Hippocampal formation (tissue), 2 donors: ENCODE data around the gene RPL37A.
"Not testable (repeated sequence)": the region's sequence is repeated elsewhere in the genome, so short reads cannot be mapped to it uniquely, and the experiment has no call there.

Source experiments
- DNase-seq, 2 donors: peaks; one replicate each; lab custom pipeline; 2025; lab: John Stamatoyannopoulos, UW

Gene RPL37A

DNA sequence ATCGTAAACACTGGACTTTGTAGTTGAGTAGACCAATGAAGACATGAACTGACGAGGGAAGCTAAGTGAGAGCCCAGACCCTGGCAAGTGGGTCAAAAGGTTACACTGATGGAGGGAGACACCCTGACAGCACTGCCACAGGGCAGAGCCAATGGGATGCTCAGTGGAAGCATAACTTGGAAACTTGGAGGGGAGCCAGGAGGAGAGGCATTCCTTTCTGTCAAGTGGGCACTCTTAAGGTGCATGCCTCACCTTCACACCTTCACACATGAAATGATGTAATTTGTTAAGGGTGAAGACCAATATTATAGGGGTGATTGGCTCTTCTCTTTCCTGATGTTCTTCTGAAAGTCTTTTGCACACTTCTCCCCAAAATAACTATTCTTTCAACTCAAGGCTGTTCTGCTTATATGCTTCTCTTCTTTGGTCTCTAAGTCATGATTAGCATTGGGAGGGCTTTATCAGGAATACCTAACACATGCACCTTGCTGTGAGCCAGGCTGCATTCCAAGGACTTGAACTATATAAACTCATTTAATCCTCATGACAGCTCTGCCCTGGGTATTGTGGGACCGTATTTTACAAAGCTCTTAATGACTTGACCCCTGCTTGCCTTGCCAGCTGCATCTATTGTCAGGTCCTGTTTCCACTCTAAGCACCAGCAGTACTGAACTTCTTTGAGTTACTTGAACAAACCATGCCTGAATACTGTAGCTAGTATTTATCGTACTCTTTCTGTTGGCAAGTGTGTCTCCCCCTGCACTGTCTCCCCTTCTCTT is 19.0 kb downstream of the RPL37A start:
- no peak for DNase-seq

DNA sequence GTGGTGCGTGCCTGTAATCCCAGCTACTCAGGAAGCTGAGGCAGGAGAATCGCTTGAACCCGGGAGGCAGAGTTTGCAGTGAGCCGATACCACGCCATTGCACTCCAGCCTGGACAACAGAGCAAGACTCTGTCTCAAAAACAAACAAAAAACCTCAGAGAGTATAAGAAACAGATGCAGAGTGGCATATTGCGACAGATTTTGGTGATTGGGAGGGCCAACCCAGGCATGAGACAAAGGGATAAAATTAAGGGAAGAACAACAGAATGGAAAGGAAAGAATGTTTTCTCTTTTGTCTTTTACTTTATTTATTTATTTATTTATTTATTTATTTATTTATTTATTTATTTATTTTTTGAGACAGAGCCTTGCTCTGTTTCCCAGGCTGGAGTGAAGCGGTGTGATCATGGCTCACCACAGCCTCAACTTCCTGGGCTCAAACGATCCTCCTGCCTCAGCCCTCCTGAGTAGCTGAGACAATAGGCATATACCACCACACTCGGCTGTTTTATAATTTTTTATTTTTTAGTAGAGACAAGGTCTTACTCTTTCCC is 20.0 kb downstream of the RPL37A start:
- DNase-seq, result not testable (repeated sequence)

DNA sequence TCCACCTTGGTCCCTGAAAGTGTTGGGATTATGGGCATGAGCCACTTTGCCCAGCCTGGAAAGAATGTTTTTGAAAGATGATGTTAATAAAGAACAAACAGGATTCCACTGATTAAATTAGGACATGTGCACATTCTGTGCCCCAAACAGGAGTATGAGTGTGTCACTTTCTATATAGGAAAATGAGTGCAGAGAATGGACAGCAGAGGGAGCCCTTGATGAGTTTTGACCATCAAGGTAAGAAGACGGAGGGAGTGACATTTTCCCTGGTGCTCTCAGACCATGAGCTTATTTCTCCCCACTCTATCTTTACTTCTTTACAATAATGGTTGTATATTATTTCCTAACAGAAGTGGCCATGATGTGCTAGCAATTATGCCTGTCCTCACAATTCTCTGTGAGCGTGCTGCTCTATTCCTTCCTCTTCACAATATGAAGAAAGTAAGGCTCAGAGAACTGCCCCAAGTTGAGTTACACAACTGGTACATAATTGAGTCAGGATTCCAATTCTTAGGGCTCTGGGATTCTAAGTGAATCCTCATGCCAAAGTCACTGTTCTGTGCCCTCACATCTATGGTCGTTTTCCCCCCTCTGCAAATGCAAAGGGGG is 20.6 kb downstream of the RPL37A start:
- peak; percentile 26 to 61 for DNase-seq

DNA sequence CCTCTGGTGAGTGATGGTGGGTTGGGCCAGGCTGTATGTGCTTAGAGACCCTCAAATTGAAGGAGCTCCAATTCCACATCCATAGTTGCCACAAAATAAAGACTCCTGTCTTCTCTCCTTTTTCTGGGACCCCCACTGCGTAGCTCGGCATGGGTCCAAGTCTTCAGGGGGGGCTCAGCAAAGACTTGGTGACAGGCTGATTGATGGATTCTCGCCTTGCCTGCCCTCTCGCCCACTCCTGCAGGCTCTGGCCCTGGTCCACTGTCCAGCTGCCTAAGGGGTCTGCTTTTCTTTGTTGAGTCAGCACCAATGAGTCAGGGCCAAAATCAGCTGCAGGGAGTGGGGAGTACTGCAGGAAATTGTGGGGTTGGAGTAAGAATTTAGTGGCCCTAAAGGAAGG is 21.5 kb downstream of the RPL37A start:
- DNase-seq, result no peak

DNA sequence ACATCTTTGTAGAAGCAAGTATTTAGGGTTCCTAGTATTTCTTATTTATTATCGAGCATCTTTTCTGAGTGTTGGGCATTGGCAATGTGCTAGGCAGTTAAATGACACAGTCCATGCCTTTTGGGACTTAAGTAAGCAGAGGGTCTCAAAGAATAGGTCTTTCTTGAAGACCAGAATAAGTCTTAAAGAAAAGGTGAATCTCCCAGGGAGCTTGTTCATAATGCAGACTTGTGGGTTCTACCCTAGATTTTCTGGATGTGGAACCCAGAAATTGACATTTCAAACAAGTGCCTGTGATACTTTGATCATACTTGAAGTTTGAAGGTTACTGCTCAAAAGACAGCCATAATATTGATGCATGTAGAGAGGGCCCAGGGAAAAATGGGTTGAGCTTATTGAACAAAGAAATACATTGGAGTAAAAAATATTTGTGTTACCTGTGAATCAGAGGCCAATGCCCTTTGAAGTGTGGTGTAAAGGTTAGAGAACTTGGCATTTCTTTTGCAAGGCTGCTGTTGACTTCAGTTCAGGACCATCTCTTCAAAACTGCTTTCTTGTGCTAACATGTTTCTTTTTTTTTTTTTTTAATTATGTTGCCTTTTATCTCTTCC is 24.4 kb downstream of the RPL37A start:
- DNase-seq, result no peak

DNA sequence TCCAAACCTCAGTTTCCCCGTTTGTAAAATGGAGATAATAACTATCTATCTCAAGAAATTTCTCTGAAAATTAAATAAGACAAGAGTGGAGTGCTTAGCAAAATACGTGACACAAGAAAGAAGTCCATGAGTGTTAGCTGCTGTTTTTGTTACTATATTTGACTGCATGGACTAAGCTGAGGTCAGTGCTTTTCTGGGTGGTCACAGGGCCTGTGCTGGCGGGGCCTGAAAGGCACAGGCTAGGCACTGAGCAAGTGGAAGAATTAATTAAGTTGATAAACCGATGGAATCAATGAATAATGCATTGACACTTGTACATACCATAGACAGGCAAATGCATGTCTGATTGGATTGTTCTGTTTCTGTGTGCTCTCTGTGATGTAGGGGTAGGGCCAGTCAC is 27.3 kb downstream of the RPL37A start:
- no peak for DNase-seq

DNA sequence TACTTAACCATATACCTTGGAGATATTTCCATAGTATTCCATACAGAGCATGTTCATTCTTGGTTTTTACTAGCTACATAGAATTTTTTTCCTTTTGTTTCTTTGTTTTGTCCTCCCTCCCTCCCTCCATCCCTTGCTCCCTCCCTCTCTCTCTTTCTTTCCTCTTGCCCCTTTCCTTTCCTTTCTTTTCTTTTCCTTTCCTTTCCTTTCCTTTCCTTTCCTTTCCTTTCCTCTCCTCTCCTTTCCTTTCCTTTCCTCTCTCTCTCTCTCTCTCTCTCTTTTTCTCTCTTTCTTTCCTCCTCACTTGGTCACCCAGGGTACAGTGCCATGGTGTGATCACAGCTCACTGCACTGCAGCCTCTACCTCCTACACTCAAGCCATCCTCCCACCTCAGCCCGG is 28.3 kb downstream of the RPL37A start:
- no peak for DNase-seq

DNA sequence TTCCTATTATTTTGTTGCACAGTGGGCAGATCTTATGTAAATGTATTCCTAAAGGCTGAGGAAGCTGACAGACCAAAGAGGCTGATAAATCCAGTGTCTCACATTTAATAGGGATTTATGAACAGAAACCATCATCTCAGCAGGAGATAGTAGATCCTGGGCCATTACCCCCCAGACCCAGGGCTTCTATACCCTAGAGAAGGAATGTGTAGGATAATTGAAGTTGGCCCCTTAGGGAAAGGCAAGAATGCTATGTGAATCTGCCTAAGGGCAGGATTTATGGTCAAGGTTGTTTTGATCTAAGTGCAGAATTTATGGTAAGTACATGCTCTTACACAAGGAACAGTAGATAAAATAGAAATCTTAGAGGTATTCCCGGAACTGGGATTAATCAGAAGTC is 29.0 kb downstream of the RPL37A start:
- DNase-seq, result no peak

DNA sequence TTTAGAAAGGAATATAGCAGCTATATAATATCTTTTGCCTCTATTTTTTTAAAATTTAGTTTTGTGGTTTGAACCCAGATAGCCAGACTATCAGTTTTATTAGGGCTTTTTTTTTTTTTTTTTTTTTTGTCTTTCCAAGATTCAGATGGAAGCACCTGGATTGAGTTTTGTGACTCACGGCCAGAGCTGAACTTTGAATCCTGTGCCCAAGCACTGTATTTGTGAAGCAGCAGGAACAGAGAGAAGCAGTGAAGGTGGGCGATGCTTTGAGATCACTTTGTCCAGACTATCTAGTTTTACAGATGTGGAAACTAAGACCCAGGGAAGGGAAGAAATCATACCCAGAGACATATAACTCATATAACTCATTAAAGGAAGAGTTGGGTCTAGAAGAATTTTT is 33.9 kb downstream of the RPL37A start:
- DNase-seq, result no peak

DNA sequence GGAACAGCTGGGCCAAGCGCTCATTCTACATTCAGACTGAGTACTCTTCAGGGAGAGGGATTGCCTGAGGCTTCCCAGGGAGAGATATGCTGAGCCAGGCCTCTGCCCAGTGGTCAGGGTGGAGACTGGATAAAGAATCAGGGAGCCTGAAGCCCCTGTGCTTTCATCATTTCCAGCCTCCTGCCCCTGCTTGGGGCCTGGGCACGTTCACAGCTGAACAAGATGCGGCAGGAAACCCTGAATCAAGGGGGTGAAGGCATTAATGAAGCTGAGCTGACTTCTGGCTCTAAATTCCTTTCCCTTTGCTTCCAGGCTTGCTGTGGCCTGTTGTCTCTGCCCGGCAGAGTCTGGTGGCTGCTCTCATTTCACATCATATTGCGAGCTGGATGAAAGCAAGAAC is 35.0 kb downstream of the RPL37A start:
- DNase-seq, result no peak

DNA sequence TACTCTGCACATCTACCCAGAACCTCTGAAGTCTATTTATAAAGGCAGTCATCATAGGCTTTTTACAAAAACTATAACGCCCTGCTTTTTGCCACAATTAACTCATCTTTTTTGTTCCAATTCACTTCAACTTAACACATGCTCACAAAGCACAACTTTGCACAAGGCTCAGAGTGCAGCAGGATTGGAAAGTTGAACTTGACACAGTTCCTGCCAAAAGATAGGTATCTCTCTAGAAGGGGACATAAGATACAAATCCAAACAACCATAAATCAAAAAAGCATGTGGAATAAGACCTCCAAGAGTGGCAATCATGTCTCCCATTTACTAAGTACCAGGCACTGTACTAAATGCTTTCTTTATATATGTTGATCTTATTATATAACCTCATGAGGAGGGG is 36.2 kb downstream of the RPL37A start:
- no peak for DNase-seq

DNA sequence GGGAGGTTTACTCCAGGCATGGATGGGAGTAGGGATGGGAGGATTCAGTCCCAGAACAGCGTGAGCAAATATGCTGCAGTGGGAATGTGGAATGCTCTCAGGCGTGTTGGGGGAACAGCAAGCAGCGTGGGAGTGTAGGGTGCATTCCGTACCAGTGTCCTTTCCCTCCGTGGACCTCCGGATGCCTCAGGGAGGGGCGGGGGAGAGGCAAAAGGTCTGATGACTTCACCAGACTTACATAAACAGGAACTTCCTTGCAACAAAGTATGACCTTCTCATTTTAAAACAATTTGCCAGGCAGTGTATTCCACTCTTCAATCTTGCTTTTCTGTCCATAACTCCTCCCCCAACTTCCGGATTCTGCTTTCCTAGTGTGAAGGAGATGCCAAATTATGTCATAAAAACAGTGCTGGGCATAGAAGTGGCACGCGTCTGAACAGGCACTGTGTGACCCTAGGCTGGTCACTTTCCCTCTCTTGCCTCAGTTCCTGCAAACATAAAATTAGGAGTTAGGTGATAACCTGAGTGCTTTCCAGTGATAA is 36.9 kb downstream of the RPL37A start:
- DNase-seq, result no peak

DNA sequence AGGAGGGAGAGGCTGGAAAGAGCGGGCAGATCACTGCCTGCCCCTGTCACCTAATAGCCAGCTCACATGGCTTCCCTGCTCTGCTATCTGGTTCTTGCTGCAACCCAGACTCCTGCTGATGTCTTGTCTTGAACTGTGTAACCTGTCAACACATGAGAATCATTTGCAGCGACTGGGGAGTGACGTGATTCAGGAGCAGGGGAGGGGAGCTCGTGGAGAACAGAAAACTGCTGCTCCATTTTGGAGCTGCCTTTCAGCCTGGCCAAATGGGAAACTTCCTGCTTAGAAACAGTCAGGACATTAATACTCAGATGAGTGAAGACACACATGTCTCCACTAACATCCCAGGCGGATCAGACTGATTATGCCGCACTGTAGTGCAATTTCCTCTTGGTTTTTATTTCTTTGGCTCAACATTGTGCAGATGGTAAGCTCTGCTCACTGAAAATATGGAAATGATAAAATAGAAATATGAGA is 38.1 kb downstream of the RPL37A start:
- DNase-seq, result no peak

DNA sequence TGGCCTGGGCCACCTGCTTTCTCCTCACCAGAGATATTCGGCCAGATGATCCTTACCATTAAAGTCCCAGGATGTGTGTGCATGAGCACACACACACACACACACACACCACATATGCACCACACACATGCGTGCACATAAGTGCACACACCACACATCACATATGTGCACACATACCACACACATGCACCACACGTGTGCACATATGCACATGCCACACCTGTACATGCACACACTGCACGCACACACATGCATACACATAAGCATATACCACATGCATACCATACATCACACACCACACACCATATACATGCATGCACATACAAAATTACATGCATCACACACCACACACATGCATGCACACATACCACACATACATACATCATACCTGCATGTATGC is 38.7 kb downstream of the RPL37A start:
- DNase-seq, result no peak

DNA sequence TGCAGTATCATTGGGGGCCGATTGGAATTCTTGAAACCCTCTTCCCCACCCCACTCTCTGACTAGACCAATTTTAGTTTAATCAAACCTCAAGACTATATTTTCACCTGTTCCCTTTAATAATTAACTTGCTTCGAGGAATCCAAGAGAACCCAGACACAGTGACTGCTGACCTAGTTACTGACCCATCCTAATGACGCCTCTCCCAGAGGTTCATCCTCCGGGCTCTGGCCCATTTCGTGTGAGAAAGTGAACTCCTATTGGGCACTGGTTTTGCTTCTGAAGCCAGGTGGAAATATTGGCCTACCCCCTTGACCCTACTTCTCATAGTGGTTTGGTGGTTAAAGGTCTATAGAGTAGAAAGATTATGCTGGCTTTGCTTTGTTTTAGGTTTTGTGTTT is 39.9 kb downstream of the RPL37A start:
- no peak for DNase-seq

DNA sequence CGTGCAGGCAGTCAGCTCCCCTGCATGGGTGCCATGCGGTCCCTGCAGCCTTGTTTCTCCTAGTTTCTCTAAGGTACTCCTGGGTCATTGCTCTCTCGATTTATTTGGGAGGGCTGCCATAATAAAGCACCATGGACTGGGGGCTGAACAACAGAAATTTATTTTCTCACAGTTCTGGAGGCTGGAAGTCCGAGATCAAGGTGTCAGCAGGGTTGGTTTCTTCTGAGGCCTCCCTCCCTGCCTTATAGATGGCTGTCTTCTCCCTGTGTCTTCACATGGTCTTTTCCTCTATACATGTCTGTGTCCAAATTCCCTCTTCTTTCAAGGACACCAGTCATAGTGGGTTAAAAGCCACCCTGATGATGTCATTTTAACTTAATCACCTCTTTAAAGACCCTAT is 40.5 kb downstream of the RPL37A start:
- no peak for DNase-seq

DNA sequence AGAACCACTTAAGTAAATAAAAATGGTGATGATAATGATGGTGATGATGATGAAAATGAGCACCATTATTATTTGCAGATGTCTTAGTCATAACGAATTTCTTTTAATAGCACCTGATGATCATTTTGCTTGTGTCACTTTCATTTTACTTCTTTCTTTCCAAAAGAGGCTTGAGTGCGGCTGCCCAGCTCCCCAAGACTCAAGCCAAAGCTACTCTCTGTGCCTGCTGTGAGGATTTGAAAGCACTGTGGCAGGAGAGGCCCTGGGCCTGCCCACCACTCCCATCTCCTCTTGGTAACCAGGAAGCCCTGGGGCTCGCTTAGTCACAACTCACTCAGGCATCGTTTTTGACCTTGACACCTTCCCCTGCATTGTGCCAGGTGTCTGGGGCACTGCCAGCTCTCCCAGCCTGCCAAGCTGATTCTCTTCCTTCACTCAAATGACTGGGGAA is 41.2 kb downstream of the RPL37A start:
- DNase-seq, result no peak

DNA sequence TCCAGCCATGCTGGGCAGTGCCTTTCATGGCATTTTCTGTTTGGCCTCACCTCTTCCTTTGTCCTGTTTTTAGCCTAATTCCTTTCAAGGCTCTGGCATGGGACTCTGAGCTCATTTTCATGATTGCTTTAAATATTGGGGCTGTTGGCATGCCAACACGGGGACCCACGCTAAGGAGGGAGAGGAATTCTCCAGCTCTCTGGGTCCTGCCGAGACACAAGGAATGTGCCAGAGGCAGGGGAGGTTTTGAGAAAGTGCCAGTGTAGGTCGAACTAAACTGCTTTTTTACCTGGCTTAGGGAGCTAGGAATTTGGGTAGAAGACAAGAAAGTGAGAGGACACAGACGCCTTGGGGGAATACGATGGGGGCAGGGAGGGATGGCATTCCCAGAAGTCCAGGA is 42.3 kb downstream of the RPL37A start:
- DNase-seq, result no peak

DNA sequence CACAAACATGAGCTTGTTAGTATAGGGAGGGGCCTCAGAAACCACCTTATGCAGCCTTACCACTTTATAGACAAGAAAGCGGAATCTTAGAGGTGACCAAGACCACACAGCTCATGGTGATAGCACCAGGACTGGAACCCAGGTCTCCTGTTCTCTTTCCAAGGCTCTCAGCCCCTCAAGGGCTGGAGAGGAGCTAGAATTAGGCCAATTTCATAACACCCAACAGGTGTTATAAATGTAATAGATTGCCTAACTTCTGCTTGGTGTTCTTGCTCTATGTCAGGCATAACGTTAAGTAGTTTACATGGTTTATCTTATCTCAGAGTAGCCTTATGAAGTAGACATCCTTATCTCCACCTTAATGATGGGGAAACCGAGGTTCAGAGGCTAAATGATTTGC is 42.9 kb downstream of the RPL37A start:
- no peak for DNase-seq

DNA sequence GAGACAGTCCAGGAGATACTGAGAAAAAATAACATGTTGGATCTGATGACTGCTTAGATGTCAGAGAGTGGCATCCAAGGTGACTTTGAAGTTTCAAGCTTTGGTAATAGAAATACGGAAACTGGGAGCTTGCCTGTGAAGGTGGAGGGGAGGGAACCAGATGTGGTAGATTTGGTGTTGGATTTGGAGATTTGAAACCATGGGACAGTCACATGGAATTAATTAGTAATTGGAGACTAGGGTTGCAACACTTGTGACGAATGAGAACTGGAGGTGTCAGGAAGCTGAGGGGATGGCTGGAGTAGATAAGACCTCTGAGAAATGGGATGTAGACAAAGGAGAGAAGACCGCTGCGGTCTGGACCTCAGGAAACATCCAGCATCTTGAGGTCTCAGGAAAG is 46.7 kb downstream of the RPL37A start:
- DNase-seq, result no peak

DNA sequence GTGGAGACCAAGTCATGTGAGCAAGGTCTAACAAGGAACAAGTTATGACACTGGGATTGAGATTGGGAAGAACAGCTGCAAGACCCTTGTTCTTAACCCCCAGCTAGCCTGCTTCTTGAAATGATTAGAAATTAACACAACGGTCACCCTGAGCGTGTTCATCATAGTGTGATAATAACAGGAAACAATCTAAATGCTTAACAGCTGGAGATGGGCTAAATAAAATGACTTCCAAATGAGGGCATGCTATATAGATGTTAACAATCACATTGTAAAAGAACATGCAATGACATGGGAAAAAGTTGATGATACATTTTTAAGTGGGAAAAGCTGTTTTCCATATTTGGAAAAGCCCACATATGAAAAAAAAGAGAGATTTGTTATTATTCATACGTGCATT is 47.6 kb downstream of the RPL37A start:
- DNase-seq, result no peak

DNA sequence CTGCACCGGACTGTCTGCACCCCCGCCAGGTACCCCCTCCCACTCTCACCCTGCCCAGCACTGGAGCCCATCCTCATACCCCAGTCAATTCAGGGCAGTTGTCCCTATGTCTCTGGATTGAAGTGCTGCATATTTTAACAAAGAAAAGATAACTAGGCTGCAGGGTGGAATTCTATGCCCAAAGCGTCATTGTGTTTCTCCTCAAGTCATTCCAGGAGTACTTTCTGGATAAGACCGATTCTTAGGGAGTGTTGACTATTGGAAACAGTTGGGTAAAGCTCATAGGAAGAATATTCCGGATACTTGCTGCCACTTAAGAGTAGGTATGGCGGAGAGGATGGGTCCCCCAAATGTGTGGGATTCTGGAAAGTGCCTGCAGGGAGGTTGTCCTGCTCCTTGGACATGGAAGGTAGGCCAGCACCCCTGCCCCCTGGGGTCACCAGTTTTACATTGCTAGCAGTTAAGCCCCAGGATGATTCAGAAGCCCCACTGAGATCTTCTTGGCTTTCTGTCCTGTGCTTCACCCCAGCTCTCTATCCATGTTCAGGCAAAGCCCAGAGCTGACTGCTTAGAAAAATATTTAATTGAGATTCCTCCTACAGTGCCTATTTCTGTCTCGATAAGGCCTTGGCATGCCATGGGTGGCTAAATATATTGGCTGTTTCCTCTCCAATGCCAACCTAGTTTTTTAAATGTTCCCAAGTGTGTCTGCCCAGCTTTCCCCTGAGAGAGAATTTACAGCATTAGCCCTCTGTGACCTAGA is 48.2 kb downstream of the RPL37A start:
- DNase-seq, result no peak
